HG02840 (cell line): Measurements from ENCODE around the gene GPX8.
A peak's percentile ranks its signal among the peaks of the same experiment; 100 is the strongest.

Source experiments
- ATAC-seq: cut with Tn5 transposase; IDR thresholded peaks from one replicate; pipeline ENCODE4 v1.9.1; 2021; ENCODE audit warnings: mild to moderate bottlenecking, moderate library complexity, moderate number of reproducible peaks; ENCODE audit not compliant: unreplicated experiment, low FRiP score

GPX8 gene

DNA sequence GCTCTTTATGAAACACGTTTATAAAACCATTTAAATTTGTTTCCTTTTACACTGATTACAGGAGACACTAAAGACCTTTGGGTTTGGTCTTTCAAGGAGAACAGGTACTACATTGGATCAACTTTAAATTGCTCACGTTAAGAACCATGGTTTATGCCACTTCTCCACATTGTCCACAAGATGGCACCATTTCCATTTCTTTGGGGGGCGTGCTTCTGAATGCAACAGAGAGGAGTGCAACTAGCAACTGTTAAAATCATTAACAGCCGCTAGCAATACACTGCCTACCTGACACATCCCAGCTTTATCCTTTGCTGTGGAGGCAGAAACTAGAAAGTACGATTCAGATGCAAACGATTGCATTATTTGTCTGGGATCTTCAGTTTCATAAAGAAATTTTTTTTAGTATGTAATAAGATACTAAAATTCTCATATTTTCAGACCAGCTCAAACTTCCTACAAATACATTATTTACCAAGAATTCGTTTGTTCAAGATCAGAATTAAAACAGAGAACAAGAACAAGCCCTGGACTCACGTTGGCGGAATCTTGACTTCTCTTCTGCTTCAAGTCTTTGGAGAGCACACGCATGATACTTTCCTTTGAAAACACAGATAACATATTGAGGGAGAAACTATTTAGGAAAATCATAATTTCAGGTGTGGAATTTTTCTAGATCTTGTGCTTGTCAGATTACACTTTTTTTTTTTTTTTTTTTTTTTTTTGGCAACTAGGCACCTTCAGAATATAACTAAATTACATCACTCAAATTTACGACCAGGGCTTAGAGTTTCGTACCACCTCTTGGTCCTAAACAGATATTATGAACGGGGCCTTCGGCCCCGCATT, 12.3 kb downstream of the GPX8 start:
- peak; percentile 47 for ATAC-seq

DNA sequence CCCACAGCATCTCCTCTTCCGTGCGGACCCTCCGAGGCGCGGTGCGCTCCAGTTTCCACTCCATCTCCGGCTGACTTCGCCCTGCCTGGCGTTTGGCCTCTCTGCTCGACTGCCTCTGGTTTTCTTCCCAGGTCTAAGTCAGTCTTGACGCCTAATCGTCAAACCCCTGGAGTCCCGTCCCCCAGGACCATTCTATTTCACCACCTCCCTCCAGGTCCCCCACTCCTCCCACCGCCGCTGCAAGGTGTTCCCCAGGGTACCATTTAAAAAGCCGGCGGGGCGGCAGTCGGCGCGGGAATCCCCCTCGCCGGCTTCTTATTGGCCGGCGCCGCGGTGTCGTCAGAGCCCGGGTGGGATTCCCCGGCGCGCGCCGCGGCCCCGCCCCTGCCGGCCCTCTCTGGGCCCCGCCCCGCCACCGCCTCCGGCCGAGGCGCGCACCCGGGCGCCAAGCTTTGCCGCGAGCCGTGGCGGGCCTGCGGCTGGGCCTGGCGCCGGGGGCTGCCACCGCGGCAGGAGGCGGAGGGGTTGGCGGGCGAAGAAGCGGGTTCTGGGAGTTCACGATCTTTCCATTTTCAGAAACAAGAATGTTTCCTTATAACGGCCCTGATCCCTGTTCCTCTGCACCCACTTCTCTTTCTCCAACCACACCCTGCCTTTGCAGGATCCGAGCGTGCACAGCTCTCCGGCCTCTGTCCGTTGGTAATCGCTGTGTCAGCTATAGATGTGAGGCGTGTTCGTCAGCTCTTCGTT, 13.1 kb downstream of the GPX8 start, which contains the start of gene CDC20B:
CDC20B (minus strand) TSS at position 241 of the 750 bp plus-strand sequence; CDS start at position 64, 177 bp downstream.
- ATAC-seq = peak; percentile 83

DNA sequence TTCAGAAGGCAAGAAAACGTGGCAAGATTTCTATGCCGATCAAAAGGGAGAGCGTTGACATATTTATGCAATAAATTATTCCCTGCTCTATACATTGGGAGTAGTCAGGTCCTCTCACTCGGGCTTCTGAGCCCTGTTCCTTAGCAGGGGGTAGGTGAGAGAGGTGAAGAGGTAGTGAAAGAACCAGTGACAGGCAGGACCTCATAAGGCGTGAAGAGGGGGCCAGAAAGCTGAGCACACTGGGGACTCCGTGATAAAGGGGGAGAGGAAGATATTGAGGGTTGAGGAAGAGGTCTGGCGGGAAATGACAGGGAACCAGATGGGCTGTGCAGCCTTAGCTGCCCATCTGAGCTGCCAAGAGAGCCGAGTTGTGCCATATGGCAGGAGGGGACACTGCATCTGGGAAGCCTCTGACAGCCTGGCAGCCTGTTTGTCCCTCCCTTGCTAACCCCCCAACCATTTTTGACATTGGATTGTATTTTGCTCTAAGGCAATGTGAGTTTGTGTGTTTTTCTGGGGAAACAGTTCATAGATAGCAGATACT, 13.8 kb downstream of the GPX8 start:
- ATAC-seq = peak; percentile 17

DNA sequence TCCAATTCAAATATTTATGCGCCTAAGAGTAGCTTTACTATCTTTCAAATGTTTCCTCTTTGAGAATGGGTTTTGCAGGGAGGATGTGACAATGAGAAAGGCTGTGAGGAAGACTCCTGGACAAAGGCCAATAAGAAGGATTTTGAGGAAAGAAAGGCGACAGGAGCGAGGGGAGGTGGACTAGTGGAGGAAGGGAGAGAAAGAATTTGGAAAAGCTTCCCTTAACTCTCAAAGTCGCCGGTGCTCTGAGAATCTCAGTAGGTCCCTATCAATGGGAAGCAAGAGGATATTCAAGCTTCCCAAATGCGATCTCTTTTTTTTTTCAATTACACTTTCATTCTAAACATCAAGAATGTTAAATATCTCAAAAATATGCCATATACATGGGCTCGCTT, 15.8 kb downstream of the GPX8 start:
- ATAC-seq = no peak

DNA sequence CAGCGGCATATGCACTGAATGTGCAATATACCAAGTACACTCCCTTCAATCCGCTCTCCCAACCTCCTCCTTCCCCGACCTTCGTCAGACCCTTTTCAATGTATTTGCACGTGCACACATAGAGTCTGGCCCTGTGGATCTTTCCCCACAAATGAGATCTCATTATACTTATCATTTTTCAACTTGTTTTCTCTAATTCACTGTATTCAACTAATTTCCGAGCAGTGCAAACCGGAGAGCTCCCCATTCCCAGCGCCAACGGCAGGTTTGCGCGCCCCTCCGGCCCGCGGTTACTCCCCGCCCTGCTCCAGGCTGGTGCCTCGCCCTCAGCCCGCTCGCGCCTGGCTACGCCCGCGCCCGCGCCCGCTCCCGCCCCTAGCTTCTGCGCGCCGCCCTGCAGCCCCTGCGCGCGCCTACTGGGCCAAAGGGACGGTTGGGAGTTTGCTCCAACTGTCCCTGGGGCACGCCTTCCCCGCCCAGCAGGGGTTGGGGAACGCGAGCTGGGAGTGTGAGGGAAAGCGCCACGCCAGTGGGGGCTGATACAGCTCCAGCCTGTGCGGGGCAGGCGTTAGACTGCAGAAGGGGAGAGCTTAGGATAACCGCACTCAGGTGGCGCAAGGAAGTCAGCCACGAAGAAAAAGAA, 16.3 kb downstream of the GPX8 start:
- ATAC-seq = no peak

DNA sequence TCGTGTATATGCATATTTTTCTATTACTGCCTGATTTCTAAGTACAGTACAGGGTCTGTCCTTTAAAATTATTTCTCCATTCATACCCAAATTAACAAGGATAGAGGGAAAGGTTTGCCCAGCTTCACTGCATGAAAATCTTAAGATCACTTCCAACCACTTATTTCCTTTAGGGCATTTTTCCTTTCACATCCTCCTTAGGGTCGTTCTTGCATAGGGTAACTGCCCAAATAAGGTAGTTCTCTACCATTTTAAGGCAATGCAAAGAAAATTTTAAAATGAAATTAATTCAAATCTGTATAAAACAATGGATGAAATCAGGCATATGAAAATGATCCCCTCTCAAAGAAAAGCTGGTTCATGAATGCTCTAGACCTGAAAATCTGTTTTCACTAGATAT, 17.1 kb downstream of the GPX8 start:
- no peak for ATAC-seq

DNA sequence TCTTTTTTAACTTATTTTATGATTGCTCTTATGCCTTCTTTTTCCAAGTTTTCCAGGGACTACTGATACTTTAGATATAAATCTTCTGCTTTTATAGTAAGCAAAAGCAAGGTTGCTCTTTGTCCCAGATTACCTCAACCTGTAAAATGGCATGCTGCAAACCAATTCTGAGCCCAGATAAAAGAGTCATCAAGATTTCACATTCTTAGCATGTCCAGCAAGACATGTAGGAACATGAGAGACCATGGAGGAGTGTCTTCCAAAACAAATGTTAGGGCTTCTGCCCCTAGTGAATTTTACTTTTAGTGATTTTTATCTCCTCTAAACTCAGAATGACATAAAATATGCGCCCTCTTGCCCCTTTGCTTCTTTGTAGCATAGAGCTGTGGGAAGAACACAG, 20.0 kb downstream of the GPX8 start:
- no peak for ATAC-seq

DNA sequence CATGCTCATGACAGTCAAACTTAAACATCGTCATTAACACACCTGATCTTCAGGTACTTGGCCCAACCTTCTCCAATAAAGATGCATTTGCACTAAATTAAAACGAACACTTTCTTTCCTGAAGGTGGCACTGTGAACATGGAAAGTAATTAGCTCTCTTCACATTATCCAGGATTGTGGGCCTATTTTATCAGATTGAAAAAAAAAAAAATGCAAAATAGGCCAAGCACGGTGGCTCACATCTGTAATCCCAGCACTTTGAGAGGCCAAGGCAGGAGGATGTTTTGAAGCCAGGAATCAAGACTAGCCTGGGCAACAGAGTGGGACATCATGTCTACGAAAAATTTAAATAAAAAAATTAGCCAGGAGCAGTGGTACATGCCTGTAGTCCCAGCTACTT, 27.4 kb downstream of the GPX8 start:
- ATAC-seq = no peak

DNA sequence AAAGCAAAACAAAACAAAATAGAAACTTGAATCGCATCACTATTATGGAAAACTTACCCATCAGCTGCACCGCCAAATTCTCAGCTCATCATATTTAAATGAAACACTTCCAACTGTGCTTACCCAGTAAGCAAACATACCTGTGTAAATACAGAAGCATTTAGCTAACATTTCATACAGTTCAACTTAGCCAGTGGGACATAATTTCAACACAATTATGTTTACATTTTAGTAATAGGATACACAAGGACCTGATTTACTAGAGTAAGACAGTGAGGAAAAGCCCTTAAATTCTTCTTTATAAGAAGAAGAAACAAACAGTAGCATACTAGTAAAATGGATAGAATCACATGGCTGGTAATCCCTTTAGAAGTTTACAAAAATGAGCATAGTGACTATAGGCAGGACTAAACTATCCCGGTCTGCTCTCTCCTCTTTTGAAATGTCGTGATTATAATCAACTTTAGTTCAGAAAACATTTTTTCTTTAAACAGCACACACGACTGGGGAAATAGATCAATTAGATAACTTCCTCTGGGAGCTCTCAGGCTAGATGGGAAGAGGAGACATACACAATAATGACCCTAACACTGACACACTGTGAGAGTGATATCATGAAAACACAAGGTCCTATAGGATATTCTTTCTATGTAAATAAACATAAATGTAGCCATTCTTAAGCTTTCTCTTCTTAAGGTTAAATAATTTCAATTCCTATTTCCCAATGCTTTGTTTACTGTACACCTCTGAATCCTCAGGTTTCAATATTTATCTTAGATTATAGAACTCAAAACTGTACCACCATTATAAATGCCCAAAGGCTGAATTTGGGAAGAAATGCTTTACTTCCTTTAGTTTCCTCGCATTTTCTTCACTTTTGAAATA, 28.9 kb downstream of the GPX8 start:
- no peak for ATAC-seq

DNA sequence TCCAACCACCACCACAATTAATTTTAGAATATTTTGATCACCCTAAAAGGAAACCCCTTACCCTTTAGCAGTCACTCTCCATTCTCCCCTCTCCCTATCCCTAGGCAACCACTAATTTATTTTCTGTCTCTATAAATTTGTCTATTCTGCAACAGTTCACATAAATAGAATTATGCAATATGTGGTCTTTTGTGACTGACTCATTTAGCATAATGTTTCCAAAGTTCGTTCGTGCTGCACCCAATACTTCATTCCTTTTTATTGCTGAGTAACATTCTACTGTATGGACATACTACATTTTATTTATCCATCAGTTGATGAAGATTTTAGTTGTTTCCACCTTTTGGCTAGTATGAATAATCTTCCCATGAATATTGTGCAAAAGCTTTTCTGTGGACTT, 31.2 kb downstream of the GPX8 start:
- ATAC-seq = no peak

DNA sequence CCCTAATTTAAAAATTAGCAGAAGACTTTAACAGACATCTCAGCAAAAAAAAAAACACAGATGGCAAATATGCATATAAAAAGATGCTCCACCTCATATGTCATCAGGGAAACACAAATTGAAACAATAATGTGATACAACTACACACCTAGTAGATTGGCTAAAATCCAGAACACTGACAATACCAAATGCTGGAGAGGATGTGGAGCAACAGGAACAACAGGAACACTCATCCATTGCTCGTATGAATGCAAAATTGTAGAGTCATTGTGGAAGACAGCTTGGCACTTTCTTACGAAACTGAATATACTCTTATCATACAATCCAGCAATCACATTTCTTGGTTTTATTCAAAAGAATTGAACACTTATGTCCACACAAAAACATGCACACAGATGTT, 45.0 kb downstream of the GPX8 start:
- ATAC-seq = no peak

DNA sequence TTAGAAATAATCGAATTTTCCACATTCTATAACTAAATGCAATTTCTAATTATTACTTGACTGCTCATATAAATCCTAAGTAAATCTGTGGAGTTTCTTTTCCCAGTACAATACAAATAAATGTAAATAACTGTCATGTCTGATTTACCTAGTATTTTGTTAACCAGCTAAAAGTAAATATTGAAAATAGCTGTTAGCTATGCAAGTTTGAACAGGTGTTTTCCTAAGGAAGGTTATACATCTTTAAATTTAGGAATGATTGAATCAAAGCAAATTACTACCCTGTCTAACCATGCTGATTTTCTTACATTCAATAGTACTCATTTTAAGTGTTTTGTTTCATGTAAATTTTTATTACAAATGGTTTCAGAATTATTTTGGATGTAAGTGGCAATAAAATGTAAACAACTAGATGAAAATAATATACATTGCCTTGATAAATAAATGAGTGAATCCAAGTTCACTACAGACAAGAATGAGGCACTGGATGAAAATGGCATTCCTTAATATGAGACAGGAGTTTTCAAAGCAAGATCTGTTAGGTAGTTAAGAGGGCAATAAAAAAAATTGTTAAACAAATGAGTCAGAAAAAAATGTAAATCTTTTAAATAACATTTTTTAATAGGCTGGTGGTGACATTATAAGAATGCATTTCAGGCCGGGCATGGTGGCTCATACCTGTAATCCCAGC, 51.4 kb downstream of the GPX8 start:
- ATAC-seq = no peak
